HG02588 (cell line): Measurements from ENCODE around the gene SPTLC1.
A peak's percentile ranks its signal among the peaks of the same experiment; 100 is the strongest.
"Not testable (repeated sequence)": the region's sequence is repeated elsewhere in the genome, so short reads cannot be mapped to it uniquely, and the experiment has no call there.

ENCODE experiments used
- ATAC-seq: cut with Tn5 transposase; IDR thresholded peaks from one replicate; pipeline ENCODE4 v1.9.1; 2021; ENCODE audit warnings: mild to moderate bottlenecking, moderate library complexity; ENCODE audit not compliant: unreplicated experiment

The SPTLC1 gene

GRCh38 chr9:92141144-92142129 lies 26.2 kb upstream of the SPTLC1 start:
- ATAC-seq = no peak

GRCh38 chr9:92140754-92141143 lies 25.5 kb upstream of the SPTLC1 start:
- ATAC-seq = no peak

GRCh38 chr9:92140074-92140753 lies 25.0 kb upstream of the SPTLC1 start:
- peak; percentile 61 for ATAC-seq

GRCh38 chr9:92138960-92139540 lies 23.8 kb upstream of the SPTLC1 start:
- ATAC-seq = not testable (repeated sequence)

- ATAC-seq = no peak
Observed at GRCh38 chr9:92138157-92138959, 23.1 kb upstream of the SPTLC1 start.

- no peak for ATAC-seq
Observed at GRCh38 chr9:92136184-92136858, 21.1 kb upstream of the SPTLC1 start.

- ATAC-seq = no peak
Observed at GRCh38 chr9:92135576-92135975, 20.4 kb upstream of the SPTLC1 start.

GRCh38 chr9:92133949-92134604 lies 18.9 kb upstream of the SPTLC1 start:
- ATAC-seq = no peak

GRCh38 chr9:92132913-92133312 lies 17.7 kb upstream of the SPTLC1 start:
- ATAC-seq = not testable (repeated sequence)

GRCh38 chr9:92132501-92132900 lies 17.3 kb upstream of the SPTLC1 start:
- no peak for ATAC-seq

- no peak for ATAC-seq
Observed at GRCh38 chr9:92122800-92123199, 7.6 kb upstream of the SPTLC1 start.

GRCh38 chr9:92122061-92122460 lies 6.8 kb upstream of the SPTLC1 start:
- no peak for ATAC-seq

GRCh38 chr9:92121265-92121664 lies 6.1 kb upstream of the SPTLC1 start:
- ATAC-seq = no peak

GRCh38 chr9:92120138-92120537 lies 4.9 kb upstream of the SPTLC1 start:
- no peak for ATAC-seq

- ATAC-seq = no peak
Observed at GRCh38 chr9:92119586-92119985, 4.4 kb upstream of the SPTLC1 start.

- no peak for ATAC-seq
Observed at GRCh38 chr9:92108122-92108521, 7.1 kb downstream of the SPTLC1 start.

- ATAC-seq = not testable (repeated sequence)
Observed at GRCh38 chr9:92105446-92106225, 9.6 kb downstream of the SPTLC1 start.

- not testable (repeated sequence) for ATAC-seq
Observed at GRCh38 chr9:92103601-92104000, 11.6 kb downstream of the SPTLC1 start.
